ENCODE data around the gene ELOVL2.

GRCh38 chr6:11035616-11036350 lies 8.3 kb downstream of the ELOVL2 start:
- no peak for TF ChIP-seq CTCF (conservative IDR thresholded peaks at IDR 0.05; ENCODE audit: low read length)
- no peak for TF ChIP-seq EZH2phosphoT487 (IDR thresholded peaks at IDR 0.05; ENCODE audit: borderline replicate concordance, low read depth, low read length)

Measured in OCI-LY7 (cell line).